SK-N-SH (cell line): Measurements from ENCODE around the gene XKR8. TPM values are rescaled to one million over a fixed set of nuclear protein-coding genes. Genes with fewer than 3 reads are reported as not detected.

Experiments
- CTCF ChIA-PET: fragments of 300-600, 350-600 bp; formaldehyde crosslinking; extraction: SDS; loops from one replicate; lab custom pipeline; 2021; lab: Yijun Ruan, JAX
- POLR2A ChIA-PET: fragments of 350-600 bp; sonication (Branson Sonifier 250); formaldehyde crosslinking; extraction: SDS; loops from one replicate; lab custom pipeline; 2020; ENCODE audit warnings: antibody characterized with exemption, inconsistent platforms; lab: Yijun Ruan, JAX
- DNase-seq: peaks from one replicate; pipeline ENCODE4 v3.0.0; 2012
- H2AFZ ChIP-seq: fragments of 200-600 bp; sonication (generic); 2 replicates; pipeline ENCODE4 v1.8.1; 2016; ENCODE audit warnings: antibody characterized with exemption, mild to moderate bottlenecking, low read depth
- H3F3A ChIP-seq: fragments of 200-600 bp; sonication (generic); replicated peaks from 2 replicates; pipeline ENCODE3; 2016; ENCODE audit warnings: antibody characterized with exemption, mild to moderate bottlenecking; ENCODE audit not compliant: insufficient read depth
- H3K27ac ChIP-seq, 2 experiments: fragments of 200-500 bp in 1 of 2; fragments of 200-600 bp in 1 of 2; sonication (Bioruptor generic) in 1 of 2; sonication (generic), shearing (Covaris generic) in 1 of 2; 2 replicates each; pipeline versions ENCODE4 v1.5.1 to v1.6.1; 2014 to 2016; ENCODE audit warnings: low read depth in 2 of 2, inconsistent platforms in 1 of 2, low read length in 1 of 2, mild to moderate bottlenecking in 1 of 2, mixed read lengths in 1 of 2
- H3K27me3 ChIP-seq: fragments of 200-600 bp; sonication (generic), shearing (Covaris generic); 2 replicates; pipeline ENCODE4 v1.6.1; 2016; ENCODE audit warnings: mixed run types; ENCODE audit not compliant: insufficient read depth
- H3K36me3 ChIP-seq, 2 experiments: fragments of 200-500 bp in 1 of 2; fragments of 200-600 bp in 1 of 2; sonication (Bioruptor generic) in 1 of 2; sonication (generic) in 1 of 2; replicated peaks in 1 of 2; 2 replicates each; pipeline versions ENCODE3 to v1.5.1; 2014 to 2016; ENCODE audit warnings: low read length in 1 of 2, mild to moderate bottlenecking in 1 of 2; ENCODE audit not compliant: insufficient read depth in 2 of 2, control insufficient read depth in 1 of 2
- H3K4me1 ChIP-seq, 2 experiments: fragments of 200-500 bp in 1 of 2; fragments of 200-600 bp in 1 of 2; sonication (Bioruptor generic) in 1 of 2; sonication (generic), shearing (Covaris generic) in 1 of 2; 2 replicates each; pipeline versions ENCODE4 v1.5.1 to v1.6.1; 2014 to 2016; ENCODE audit warnings: low read depth in 1 of 2, low read length in 1 of 2, mixed run types in 1 of 2; ENCODE audit not compliant: insufficient read depth in 2 of 2, control insufficient read depth in 1 of 2
- H3K4me2 ChIP-seq: fragments of 200-600 bp; sonication (generic), shearing (Covaris generic); 2 replicates; pipeline ENCODE4 v1.6.1; 2017; ENCODE audit warnings: mixed run types
- H3K4me3 ChIP-seq, 2 experiments: fragments of 200-500 bp in 1 of 2; fragments of 200-600 bp in 1 of 2; sonication (Bioruptor generic) in 1 of 2; sonication (generic), shearing (Covaris generic) in 1 of 2; 2 replicates each; pipeline versions ENCODE4 v1.5.1 to v1.8.1; 2014 to 2016; ENCODE audit warnings: low read depth in 2 of 2, inconsistent platforms in 1 of 2, low read length in 1 of 2, mild to moderate bottlenecking in 1 of 2, mixed read lengths in 1 of 2, moderate library complexity in 1 of 2
- H3K79me2 ChIP-seq: fragments of 200-600 bp; sonication (generic); 2 replicates; pipeline ENCODE4 v1.8.1; 2017; ENCODE audit warnings: mild to moderate bottlenecking; ENCODE audit not compliant: insufficient read depth
- H3K9ac ChIP-seq: fragments of 200-600 bp; sonication (generic); 2 replicates; pipeline ENCODE4 v1.6.1; 2017; ENCODE audit warnings: mixed run types
- H3K9me2 ChIP-seq: fragments of 200-600 bp; sonication (generic); 2 replicates; pipeline ENCODE4 v1.6.1; 2017; ENCODE audit warnings: mixed run types
- H3K9me3 ChIP-seq: fragments of 200-600 bp; sonication (generic); 2 replicates; pipeline ENCODE4 v1.6.1; 2017; ENCODE audit warnings: mixed run types, mild to moderate bottlenecking, moderate library complexity
- H4K20me1 ChIP-seq: fragments of 200-600 bp; sonication (generic); 2 replicates; pipeline ENCODE4 v1.6.1; 2017; ENCODE audit warnings: mild to moderate bottlenecking, mixed run types; ENCODE audit not compliant: insufficient read depth
- EZH2phosphoT487 ChIP-seq: fragments of 200-600 bp; sonication (generic); IDR thresholded peaks from 2 replicates; pipeline ENCODE4 v1.6.1; 2017; ENCODE audit warnings: low read depth, mixed run types, mild to moderate bottlenecking, antibody characterized with exemption, moderate library complexity, borderline replicate concordance
- FOXJ3 ChIP-seq: sonication (generic); formaldehyde crosslinking; IDR thresholded peaks from 2 replicates; pipeline ENCODE4 v1.5.1; 2020; ENCODE audit warnings: mild to moderate bottlenecking, missing genetic modification reagents
- FOXM1 ChIP-seq: IDR thresholded peaks from 2 replicates; pipeline ENCODE4 v1.4.0; 2012; ENCODE audit warnings: low read depth, mild to moderate bottlenecking
- GABPA ChIP-seq: IDR thresholded peaks from 2 replicates; pipeline ENCODE4 v1.4.0; 2012; ENCODE audit warnings: low read depth, mild to moderate bottlenecking
- GATA2 ChIP-seq: sonication (generic); formaldehyde crosslinking; IDR thresholded peaks from 2 replicates; pipeline ENCODE4 v1.5.0; 2020; ENCODE audit warnings: mild to moderate bottlenecking, missing genetic modification reagents
- JUND ChIP-seq: IDR thresholded peaks from 2 replicates; pipeline ENCODE4 v1.4.0; 2012
- NFIC ChIP-seq: IDR thresholded peaks from 2 replicates; pipeline ENCODE4 v1.4.0; 2012; ENCODE audit warnings: borderline replicate concordance
- RAD21 ChIP-seq: IDR thresholded peaks from 2 replicates; pipeline ENCODE4 v1.6.1; 2012; ENCODE audit warnings: mild to moderate bottlenecking, low read length
- RFX5 ChIP-seq: IDR thresholded peaks from 2 replicates; pipeline ENCODE4 v1.6.1; 2012; ENCODE audit warnings: mild to moderate bottlenecking, improper control_type of control experiment, low read length
- RXRA ChIP-seq: IDR thresholded peaks from 2 replicates; pipeline ENCODE4 v1.4.0; 2012; ENCODE audit warnings: low read depth, mild to moderate bottlenecking, borderline replicate concordance
- SMC3 ChIP-seq: IDR thresholded peaks from 2 replicates; pipeline ENCODE4 v1.6.1; 2012; ENCODE audit warnings: low read depth, low read length, improper control_type of control experiment
- TAF1 ChIP-seq: IDR thresholded peaks from 2 replicates; pipeline ENCODE4 v1.6.1; 2012; ENCODE audit warnings: low read depth, mild to moderate bottlenecking, low read length, moderate library complexity, borderline replicate concordance
- TCF12 ChIP-seq: IDR thresholded peaks from 2 replicates; pipeline ENCODE4 v1.4.0; 2012
- YY1 ChIP-seq: IDR thresholded peaks from 2 replicates; pipeline ENCODE4 v1.4.0; 2012; ENCODE audit warnings: low read depth, mild to moderate bottlenecking
- WGBS: methylation state at CpG from one replicate; pipeline ENCODE4 v1.1.6; 2017; ENCODE audit warnings: low lambda C conversion rate; 5-methylcytosine and 5-hydroxymethylcytosine counted together
- polyA plus RNA-seq, 3 experiments: library from polyadenylated mRNA; depleted of rRNA; stranded (reverse); fragments of >200 nt; gene quantifications; 2 replicates each; pipeline ENCODE4 v1.2.3, GENCODE V29; 2012
- TF ChIP-seq, protein P1 (sequence below): IDR thresholded peaks from 2 replicates; pipeline ENCODE4 v1.4.0; 2012; ENCODE audit warnings: low read depth
- TF ChIP-seq, protein P2 (sequence below): IDR thresholded peaks from 2 replicates; pipeline ENCODE4 v1.4.0; 2012; ENCODE audit warnings: low read depth, borderline replicate concordance
- TF ChIP-seq, protein P3 (sequence below): IDR thresholded peaks from 2 replicates; pipeline ENCODE4; 2012
- TF ChIP-seq, protein P4 (sequence below): IDR thresholded peaks from 2 replicates; pipeline ENCODE4 v1.6.1; 2012; ENCODE audit warnings: mild to moderate bottlenecking, low read depth, low read length, moderate library complexity

Gene XKR8
- polyA plus RNA-seq, 1 of the 3 experiments (the other 2 are of a cell fraction), result 0.02 TPM

DNA sequence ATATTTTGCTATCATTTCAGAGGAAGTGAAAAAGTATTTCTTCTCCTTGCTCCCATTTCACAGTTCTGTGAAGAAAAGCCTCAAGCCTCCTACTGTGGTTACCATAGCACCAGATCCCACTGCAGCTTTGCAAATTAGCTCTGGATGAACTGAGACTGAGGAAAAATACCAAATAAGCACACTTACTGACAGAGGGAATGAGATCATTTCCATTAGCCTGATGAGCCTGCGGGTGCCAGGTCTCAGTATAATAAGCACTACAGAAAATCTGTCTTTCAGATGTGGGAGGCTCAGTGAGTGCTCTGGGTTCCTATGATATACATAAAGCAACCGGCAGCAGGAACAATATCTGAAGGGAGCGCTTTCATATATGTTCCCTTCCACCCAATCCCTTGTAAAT is 21.4 kb downstream of the XKR8 start:
- no peak overlapping the region for H3K4me3 ChIP-seq
- no peaks in the 10 kb centered on the region for H3K27me3 ChIP-seq
- no peaks in the 10 kb centered on the region; a peak in 1 of 4 replicates for H3K4me1 ChIP-seq
- peaks cover 10 to 18% of the 10 kb centered on the region in 2 experiments for H3K36me3 ChIP-seq
- peaks cover 11% of the 10 kb centered on the region for H3F3A ChIP-seq
- no peaks in the 10 kb centered on the region for H3K9me2 ChIP-seq
- POLR2A ChIA-PET, result no interaction called here
- H3K4me2 ChIP-seq, result no peak overlapping the region; the same call in 1 of the 2 replicates
- H3K79me2 ChIP-seq, result no peaks in the 10 kb centered on the region
- TF ChIP-seq RAD21, result no peak
- TF ChIP-seq FOXJ3, result no peak
- TF ChIP-seq, protein P1, sequence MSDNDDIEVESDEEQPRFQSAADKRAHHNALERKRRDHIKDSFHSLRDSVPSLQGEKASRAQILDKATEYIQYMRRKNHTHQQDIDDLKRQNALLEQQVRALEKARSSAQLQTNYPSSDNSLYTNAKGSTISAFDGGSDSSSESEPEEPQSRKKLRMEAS, result no peak
- TF ChIP-seq, protein P2, sequence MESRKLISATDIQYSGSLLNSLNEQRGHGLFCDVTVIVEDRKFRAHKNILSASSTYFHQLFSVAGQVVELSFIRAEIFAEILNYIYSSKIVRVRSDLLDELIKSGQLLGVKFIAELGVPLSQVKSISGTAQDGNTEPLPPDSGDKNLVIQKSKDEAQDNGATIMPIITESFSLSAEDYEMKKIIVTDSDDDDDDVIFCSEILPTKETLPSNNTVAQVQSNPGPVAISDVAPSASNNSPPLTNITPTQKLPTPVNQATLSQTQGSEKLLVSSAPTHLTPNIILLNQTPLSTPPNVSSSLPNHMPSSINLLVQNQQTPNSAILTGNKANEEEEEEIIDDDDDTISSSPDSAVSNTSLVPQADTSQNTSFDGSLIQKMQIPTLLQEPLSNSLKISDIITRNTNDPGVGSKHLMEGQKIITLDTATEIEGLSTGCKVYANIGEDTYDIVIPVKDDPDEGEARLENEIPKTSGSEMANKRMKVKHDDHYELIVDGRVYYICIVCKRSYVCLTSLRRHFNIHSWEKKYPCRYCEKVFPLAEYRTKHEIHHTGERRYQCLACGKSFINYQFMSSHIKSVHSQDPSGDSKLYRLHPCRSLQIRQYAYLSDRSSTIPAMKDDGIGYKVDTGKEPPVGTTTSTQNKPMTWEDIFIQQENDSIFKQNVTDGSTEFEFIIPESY, result no peak
- TF ChIP-seq, protein P3, sequence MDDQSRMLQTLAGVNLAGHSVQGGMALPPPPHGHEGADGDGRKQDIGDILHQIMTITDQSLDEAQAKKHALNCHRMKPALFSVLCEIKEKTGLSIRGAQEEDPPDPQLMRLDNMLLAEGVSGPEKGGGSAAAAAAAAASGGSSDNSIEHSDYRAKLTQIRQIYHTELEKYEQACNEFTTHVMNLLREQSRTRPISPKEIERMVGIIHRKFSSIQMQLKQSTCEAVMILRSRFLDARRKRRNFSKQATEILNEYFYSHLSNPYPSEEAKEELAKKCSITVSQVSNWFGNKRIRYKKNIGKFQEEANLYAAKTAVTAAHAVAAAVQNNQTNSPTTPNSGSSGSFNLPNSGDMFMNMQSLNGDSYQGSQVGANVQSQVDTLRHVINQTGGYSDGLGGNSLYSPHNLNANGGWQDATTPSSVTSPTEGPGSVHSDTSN, result no peak
- TF ChIP-seq TCF12, result no peak
- TF ChIP-seq YY1, result no peak
- TF ChIP-seq JUND, result no peak
- no peak for TF ChIP-seq SMC3
- no peak for TF ChIP-seq RFX5
- TF ChIP-seq TAF1, result no peak
- CTCF ChIA-PET, result interaction anchor here (0.9 to 4.1 kb wide), 5 partner anchors 9 to 124 kb away, joined by 3 to 40 read pairs (median 3); no protein-coding TSS in a partner anchor
- no peak overlapping the region for H3K27ac ChIP-seq
- no peak for DNase-seq
- H4K20me1 ChIP-seq, result no peaks in the 10 kb centered on the region
- 95% methylated on average over 3 of the region's 3 CpGs for WGBS
- H2AFZ ChIP-seq, result no peak overlapping the region
- no peak overlapping the region for H3K9ac ChIP-seq
- H3K9me3 ChIP-seq, result no peaks in the 10 kb centered on the region

DNA sequence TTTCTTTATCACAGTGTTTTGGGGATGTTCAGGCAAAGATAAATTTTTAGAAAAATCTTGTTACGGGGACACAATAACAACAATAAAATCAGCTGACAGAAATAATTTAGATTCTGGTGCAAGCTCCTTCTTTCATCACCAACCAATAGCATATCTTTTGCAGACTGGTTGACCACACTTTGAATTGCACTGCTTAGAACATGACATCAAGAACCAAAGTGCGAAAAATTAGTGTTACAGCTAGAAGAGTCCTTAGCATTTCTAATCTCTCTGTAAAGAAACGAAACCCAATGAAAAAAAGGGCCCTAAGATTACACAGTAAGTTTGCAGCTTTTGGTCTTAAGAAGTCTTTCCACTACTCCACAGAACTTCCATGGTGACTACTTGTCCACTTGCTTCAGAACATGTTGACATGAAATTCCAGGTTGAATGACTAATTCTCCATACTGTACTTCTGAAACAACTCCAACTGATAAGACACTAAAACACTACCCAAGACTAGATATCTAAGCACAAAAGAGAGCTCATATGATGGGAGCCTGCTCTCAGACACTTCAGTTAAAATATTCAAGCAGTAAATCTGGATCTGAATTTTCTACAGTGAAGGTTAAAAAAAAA is 31.3 kb downstream of the XKR8 start:
- Histone ChIP-seq H3K9ac (no peak overlapping the region), H3K27me3 (no peaks in the 10 kb centered on the region), H2AFZ (no peak overlapping the region), H3K4me1 (no peaks in the 10 kb centered on the region), H4K20me1 (no peaks in the 10 kb centered on the region), H3K9me3 (no peaks in the 10 kb centered on the region), H3K36me3 (peaks cover 59 to 68% of the 10 kb centered on the region in 2 experiments), H3K4me2 (no peak overlapping the region), H3K9me2 (no peaks in the 10 kb centered on the region), H3K79me2 (no peaks in the 10 kb centered on the region), H3K4me3 (no peak overlapping the region), H3F3A (no peaks in the 10 kb centered on the region), H3K27ac (no peak overlapping the region)
- no peak for DNase-seq
- ChIA-PET CTCF (interaction anchor here (0.7 to 1.3 kb wide), 2 partner anchors 19 to 229 kb away, joined by 3 read pairs; no protein-coding TSS in a partner anchor), POLR2A (interaction anchor here (0.6 kb wide), 1 partner anchor 23 kb away, joined by 3 read pairs; no protein-coding TSS in a partner anchor)
- WGBS, result 94% methylated on average over 3 of the region's 3 CpGs
- TF ChIP-seq RAD21 (no peak), GATA2 (CRISPR knock-in tag) (no peak), JUND (no peak), NFIC (no peak), FOXM1 (no peak), SMC3 (no peak), EZH2phosphoT487 (no peak), GABPA (no peak), RFX5 (no peak), RXRA (no peak)
- TF ChIP-seq, protein P4, sequence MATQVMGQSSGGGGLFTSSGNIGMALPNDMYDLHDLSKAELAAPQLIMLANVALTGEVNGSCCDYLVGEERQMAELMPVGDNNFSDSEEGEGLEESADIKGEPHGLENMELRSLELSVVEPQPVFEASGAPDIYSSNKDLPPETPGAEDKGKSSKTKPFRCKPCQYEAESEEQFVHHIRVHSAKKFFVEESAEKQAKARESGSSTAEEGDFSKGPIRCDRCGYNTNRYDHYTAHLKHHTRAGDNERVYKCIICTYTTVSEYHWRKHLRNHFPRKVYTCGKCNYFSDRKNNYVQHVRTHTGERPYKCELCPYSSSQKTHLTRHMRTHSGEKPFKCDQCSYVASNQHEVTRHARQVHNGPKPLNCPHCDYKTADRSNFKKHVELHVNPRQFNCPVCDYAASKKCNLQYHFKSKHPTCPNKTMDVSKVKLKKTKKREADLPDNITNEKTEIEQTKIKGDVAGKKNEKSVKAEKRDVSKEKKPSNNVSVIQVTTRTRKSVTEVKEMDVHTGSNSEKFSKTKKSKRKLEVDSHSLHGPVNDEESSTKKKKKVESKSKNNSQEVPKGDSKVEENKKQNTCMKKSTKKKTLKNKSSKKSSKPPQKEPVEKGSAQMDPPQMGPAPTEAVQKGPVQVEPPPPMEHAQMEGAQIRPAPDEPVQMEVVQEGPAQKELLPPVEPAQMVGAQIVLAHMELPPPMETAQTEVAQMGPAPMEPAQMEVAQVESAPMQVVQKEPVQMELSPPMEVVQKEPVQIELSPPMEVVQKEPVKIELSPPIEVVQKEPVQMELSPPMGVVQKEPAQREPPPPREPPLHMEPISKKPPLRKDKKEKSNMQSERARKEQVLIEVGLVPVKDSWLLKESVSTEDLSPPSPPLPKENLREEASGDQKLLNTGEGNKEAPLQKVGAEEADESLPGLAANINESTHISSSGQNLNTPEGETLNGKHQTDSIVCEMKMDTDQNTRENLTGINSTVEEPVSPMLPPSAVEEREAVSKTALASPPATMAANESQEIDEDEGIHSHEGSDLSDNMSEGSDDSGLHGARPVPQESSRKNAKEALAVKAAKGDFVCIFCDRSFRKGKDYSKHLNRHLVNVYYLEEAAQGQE, result no peak
- TF ChIP-seq, protein P3, result no peak
